B cell (primary cell): ENCODE results near the gene CD177. TPM values are rescaled to one million over a fixed set of nuclear protein-coding genes. Genes with fewer than 3 reads are reported as not detected.
"Not testable (repeated sequence)": the region's sequence is repeated elsewhere in the genome, so short reads cannot be mapped to it uniquely, and the experiment has no call there.

ENCODE experiments used
- ATAC-seq: fragments of 200-7000 bp; cut with Tn5 transposase; one replicate; pipeline ENCODE4 v1.10.0; 2021; ENCODE audit warnings: low read depth, mild to moderate bottlenecking, moderate number of reproducible peaks, moderate library complexity
- CTCF ChIA-PET: fragments of 350-600 bp; sonication (Branson Sonifier 250); formaldehyde crosslinking; loops from one replicate; lab custom pipeline; 2021; ENCODE audit warnings: antibody characterized with exemption, inconsistent platforms; lab: Charles Lee
- POLR2A ChIA-PET: fragments of 350-600 bp; sonication (Branson Sonifier 250); formaldehyde crosslinking; loops from one replicate; lab custom pipeline; 2021; ENCODE audit warnings: antibody characterized with exemption; lab: Charles Lee
- DNase-seq: peaks from one replicate; pipeline ENCODE4 v3.0.0; 2013
- H2AFZ ChIP-seq: 2 replicates; pipeline ENCODE4 v1.6.1; 2012; ENCODE audit warnings: mild to moderate bottlenecking, low read depth, low read length; ENCODE audit not compliant: insufficient read depth, poor library complexity, severe bottlenecking
- H3K27ac ChIP-seq, 2 donors: 1 replicate in 1 of 2; 2 replicates in 1 of 2; pipeline ENCODE4 v1.5.1; 2012 to 2013; ENCODE audit warnings: low read length in 2 of 2, mild to moderate bottlenecking in 2 of 2, moderate library complexity in 1 of 2
- H3K27me3 ChIP-seq, 4 experiments: fragments of 200-600 bp in 1 of 4; sonication (generic) in 1 of 4; replicated peaks in 1 of 4; 1 replicate in 2 of 4; 2 replicates in 2 of 4; pipeline versions ENCODE4 v1.6.1 to v1.7.0; 2013 to 2016; ENCODE audit warnings: low read length in 3 of 4, mild to moderate bottlenecking in 2 of 4, mixed read lengths in 1 of 4, moderate library complexity in 1 of 4; ENCODE audit not compliant: insufficient read depth in 4 of 4, control insufficient read depth in 3 of 4; ENCODE audit errors: control extremely low read depth in 1 of 4
- H3K36me3 ChIP-seq, 2 experiments: replicated peaks in 1 of 2; 1 replicate in 1 of 2; 2 replicates in 1 of 2; pipeline versions ENCODE4 v1.6.1 to v1.7.1; 2013; ENCODE audit warnings: low read length in 1 of 2; ENCODE audit not compliant: insufficient read depth in 2 of 2, control insufficient read depth in 1 of 2; ENCODE audit errors: control extremely low read depth in 1 of 2, extremely low read depth in 1 of 2
- H3K4me1 ChIP-seq, 2 donors: fragments of 200-600 bp in 1 of 2; sonication (generic) in 1 of 2; 1 replicate in 1 of 2; 2 replicates in 1 of 2; pipeline versions ENCODE4 v1.5.1 to v1.6.1; 2013 to 2017; ENCODE audit warnings: low read length in 2 of 2; ENCODE audit not compliant: control insufficient read depth in 2 of 2, insufficient read depth in 2 of 2
- H3K4me2 ChIP-seq: replicated peaks from 2 replicates; pipeline ENCODE3; 2012; ENCODE audit warnings: mild to moderate bottlenecking, low read depth, low read length; ENCODE audit not compliant: poor library complexity, severe bottlenecking
- H3K4me3 ChIP-seq, 5 experiments: fragments of 200-600 bp in 1 of 5; sonication (generic) in 1 of 5; 1 replicate in 3 of 5; 2 replicates in 2 of 5; pipeline versions ENCODE4 v1.5.1 to v1.7.0; 2011 to 2016; ENCODE audit warnings: low read length in 4 of 5, mild to moderate bottlenecking in 4 of 5, low read depth in 2 of 5, control low read depth in 1 of 5, moderate library complexity in 1 of 5; ENCODE audit not compliant: insufficient read depth in 1 of 5; ENCODE audit errors: control extremely low read depth in 1 of 5, extremely low read depth in 1 of 5
- H3K79me2 ChIP-seq: fragments of 200-600 bp; sonication (generic); one replicate; pipeline ENCODE4 v1.6.0; 2016; ENCODE audit warnings: low read length; ENCODE audit not compliant: control insufficient read depth, insufficient read depth
- H3K9ac ChIP-seq: fragments of 200-600 bp; sonication (generic); 2 replicates; pipeline ENCODE4 v1.6.1; 2017; ENCODE audit warnings: mild to moderate bottlenecking, low read length, moderate library complexity
- H3K9me3 ChIP-seq, 3 donors: one replicate each; pipeline versions ENCODE4 v1.6.1 to v1.7.1; 2013; ENCODE audit warnings: low read length in 2 of 3; ENCODE audit not compliant: control insufficient read depth in 2 of 3, insufficient read depth in 1 of 3; ENCODE audit errors: control extremely low read depth in 1 of 3
- H4K20me1 ChIP-seq: 2 replicates; pipeline ENCODE4 v1.6.0; 2012; ENCODE audit warnings: mild to moderate bottlenecking, low read length; ENCODE audit not compliant: insufficient read depth, control insufficient read depth, poor library complexity, severe bottlenecking
- H3K27ac Mint-ChIP-seq: one replicate; pipeline ENCODE4 v1.8.0; 2021; ENCODE audit warnings: mixed read lengths
- H3K27me3 Mint-ChIP-seq: one replicate; pipeline ENCODE4 v1.8.0; 2021; ENCODE audit warnings: mixed read lengths
- H3K4me1 Mint-ChIP-seq: one replicate; pipeline ENCODE4 v1.8.0; 2021; ENCODE audit warnings: mixed read lengths
- H3K4me3 Mint-ChIP-seq: one replicate; pipeline ENCODE4 v1.8.0; 2021; ENCODE audit warnings: mixed read lengths
- H3K9me3 Mint-ChIP-seq: one replicate; pipeline ENCODE4 v1.8.0; 2022; ENCODE audit warnings: mixed read lengths; ENCODE audit not compliant: insufficient read depth
- WGBS: methylation state at CpG from one replicate; pipeline ENCODE4 v1.1.5; 2013; ENCODE audit warnings: missing lambda C conversion rate; ENCODE audit not compliant: insufficient coverage; 5-methylcytosine and 5-hydroxymethylcytosine counted together
- intact Hi-C: fragments of 100-400 bp; cut with micrococcal nuclease; formaldehyde crosslinking; loops from one replicate; pipeline ENCODE4 v1.10.0; 2022
- polyA plus RNA-seq: library from polyadenylated mRNA; depleted of rRNA; stranded (reverse); fragments of >200 nt; gene quantifications from 2 replicates; pipeline ENCODE4 v1.2.3, GENCODE V29; 2012
- total RNA-seq, 2 donors: library from RNA; stranded (reverse); fragments of 120-200 nt in 1 of 2; gene quantifications; 1 replicate in 1 of 2; 2 replicates in 1 of 2; pipeline versions ENCODE4 v1.2.3 to v1.2.4, GENCODE V29; 2013 to 2022

CD177 gene
- total and polyA plus RNA-seq, 2 donors (not counting 1 experiment from before 2014, with no cell fraction given): not detected

DNA sequence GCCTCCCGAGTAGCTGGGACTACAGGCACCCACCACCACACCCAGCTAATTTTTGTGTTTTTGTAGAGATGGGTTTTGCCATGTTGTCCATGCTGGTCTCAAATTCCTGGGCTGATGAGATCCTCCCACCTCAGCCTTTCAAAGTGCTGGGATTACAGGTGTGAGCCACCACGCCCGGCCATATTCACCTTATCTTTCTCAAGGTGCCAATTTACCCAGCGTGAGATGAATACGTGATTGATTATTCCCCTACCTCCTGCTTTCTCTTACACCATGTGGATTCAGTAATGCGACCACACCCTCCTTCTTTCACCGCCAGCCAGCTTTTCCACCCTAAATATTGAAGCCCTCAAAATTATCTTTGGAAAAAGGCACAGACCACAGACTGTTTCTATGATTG, 29.8 kb downstream of the CD177 start:
- H3K9me3 ChIP-seq, H3K27ac ChIP-seq, ATAC-seq, H3K27me3 ChIP-seq, POLR2A ChIA-PET, H3K27ac Mint-ChIP-seq, H3K9ac ChIP-seq, H2AFZ ChIP-seq, H3K4me1 ChIP-seq, H4K20me1 ChIP-seq, DNase-seq, H3K9me3 Mint-ChIP-seq, H3K79me2 ChIP-seq, H3K4me3 Mint-ChIP-seq, H3K4me1 Mint-ChIP-seq, CTCF ChIA-PET, intact Hi-C loops, H3K36me3 ChIP-seq, H3K4me3 ChIP-seq, H3K4me2 ChIP-seq, H3K27me3 Mint-ChIP-seq: not testable (repeated sequence)
- WGBS: 97% methylated on average over 5 of the region's 7 CpGs

DNA sequence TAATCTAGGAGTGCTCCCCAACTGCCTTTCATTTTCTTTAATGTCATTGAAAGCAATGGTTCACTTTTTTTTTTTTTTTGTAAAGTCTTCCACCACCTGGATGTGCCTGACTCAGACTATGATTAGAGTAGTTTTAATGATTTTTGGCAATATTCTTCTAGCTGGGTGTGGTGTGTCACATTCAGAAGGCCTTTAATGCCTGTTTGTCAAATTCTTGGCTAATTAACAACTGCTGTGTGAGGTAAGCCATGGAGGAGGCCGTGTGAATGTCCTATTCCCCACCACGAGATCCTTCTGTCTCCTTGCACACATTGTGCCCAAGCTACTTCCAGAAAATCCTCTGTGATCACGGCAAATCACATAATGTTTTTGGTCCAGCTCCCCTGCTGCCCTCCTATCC, 30.3 kb downstream of the CD177 start:
- H3K27me3 ChIP-seq, CTCF ChIA-PET, H3K4me3 ChIP-seq, DNase-seq, H3K79me2 ChIP-seq, H3K4me3 Mint-ChIP-seq, H3K27ac Mint-ChIP-seq, H3K4me1 ChIP-seq, H3K9ac ChIP-seq, H3K4me2 ChIP-seq, ATAC-seq, H3K27ac ChIP-seq, H4K20me1 ChIP-seq, H3K9me3 ChIP-seq, H3K36me3 ChIP-seq, H3K4me1 Mint-ChIP-seq, H3K27me3 Mint-ChIP-seq, H2AFZ ChIP-seq, intact Hi-C loops, H3K9me3 Mint-ChIP-seq, POLR2A ChIA-PET: not testable (repeated sequence)
- WGBS: no CpG with 5 or more reads among the region's 3 CpGs

DNA sequence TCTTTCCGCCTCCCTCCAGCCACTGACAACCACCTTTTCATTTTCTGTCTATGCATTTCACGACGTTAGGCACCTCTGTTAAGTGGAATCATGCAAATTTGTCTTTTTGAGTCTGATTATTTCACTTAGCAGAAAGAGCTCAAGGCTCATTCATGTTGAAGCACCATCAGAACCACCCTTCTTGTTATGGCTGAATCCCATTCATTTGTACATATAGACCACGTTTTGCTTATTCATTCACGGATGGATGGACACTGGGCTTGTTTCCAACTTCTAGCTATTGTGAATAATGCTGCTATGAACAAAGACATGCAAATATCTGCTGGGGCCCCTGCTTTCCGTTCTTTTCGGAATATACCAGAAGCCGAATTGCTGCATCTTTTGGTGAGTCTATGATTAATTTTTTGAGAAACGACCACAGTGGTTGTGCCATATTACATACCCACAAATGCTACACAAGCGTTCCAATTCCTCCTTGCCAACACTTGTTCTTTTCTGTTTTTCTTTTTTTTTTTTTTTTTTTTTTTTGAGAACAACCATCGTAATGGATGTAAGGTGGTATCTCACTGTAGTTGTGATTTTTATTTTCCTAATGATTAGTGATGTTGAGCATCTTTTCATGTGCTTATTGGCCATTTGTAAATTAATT, 37.5 kb downstream of the CD177 start:
- H3K27me3 Mint-ChIP-seq: peaks cover 22% of the 10 kb centered on the region
- H3K4me1 ChIP-seq, CTCF ChIA-PET, H3K4me3 ChIP-seq, H3K9ac ChIP-seq, H4K20me1 ChIP-seq, H3K9me3 ChIP-seq, H3K27me3 ChIP-seq, H3K4me2 ChIP-seq, H3K27ac ChIP-seq, ATAC-seq, H3K9me3 Mint-ChIP-seq, POLR2A ChIA-PET, H3K4me3 Mint-ChIP-seq, H3K36me3 ChIP-seq, H3K27ac Mint-ChIP-seq, H2AFZ ChIP-seq, DNase-seq, H3K4me1 Mint-ChIP-seq, intact Hi-C loops, H3K79me2 ChIP-seq: not testable (repeated sequence)
- WGBS: no CpG with 5 or more reads among the region's 11 CpGs

DNA sequence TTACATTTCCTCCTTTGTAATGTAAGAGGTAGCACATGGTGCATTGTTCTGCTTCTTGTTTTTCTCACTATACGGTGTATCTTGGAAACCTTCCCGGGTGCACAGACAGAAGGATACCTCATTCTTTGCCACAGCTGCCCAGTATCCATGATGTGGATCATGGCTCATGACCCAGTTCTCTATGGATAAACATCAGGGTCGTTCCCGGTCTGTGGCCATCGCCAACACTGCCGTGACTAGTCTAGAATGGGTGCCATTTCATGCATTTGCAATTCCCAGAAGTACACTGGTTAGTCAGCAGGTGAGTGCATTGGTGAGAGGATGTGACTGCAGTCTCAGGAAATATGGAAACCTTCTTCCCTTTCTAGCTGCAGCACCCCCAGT, 38.1 kb downstream of the CD177 start:
- POLR2A ChIA-PET, intact Hi-C loops, H3K79me2 ChIP-seq, H3K9ac ChIP-seq, H3K4me1 ChIP-seq, ATAC-seq, H3K9me3 ChIP-seq, H3K27me3 ChIP-seq, H4K20me1 ChIP-seq, DNase-seq, H3K27ac Mint-ChIP-seq, H3K4me3 Mint-ChIP-seq, H3K9me3 Mint-ChIP-seq, H3K4me1 Mint-ChIP-seq, H3K27ac ChIP-seq, H3K36me3 ChIP-seq, H3K4me3 ChIP-seq, H3K4me2 ChIP-seq, CTCF ChIA-PET, H2AFZ ChIP-seq: not testable (repeated sequence)
- peaks cover 22% of the 10 kb centered on the region for H3K27me3 Mint-ChIP-seq
- 94% methylated on average over 5 of the region's 6 CpGs for WGBS
